B cell (primary cell): ENCODE measurements around the gene SLC22A6.
A peak's percentile ranks its signal among the peaks of the same experiment; 100 is the strongest.

ENCODE experiments used
- EZH2 ChIP-seq: IDR thresholded peaks from 2 replicates; pipeline ENCODE4 v1.6.1; 2012; ENCODE audit warnings: borderline replicate concordance, low read depth, mild to moderate bottlenecking, moderate library complexity, low read length; ENCODE audit not compliant: insufficient read depth, poor library complexity, severe bottlenecking
- TF ChIP-seq, protein P1 (sequence below): fragments of 200-600 bp; IDR thresholded peaks from one replicate; pipeline ENCODE4 v1.8.0; 2022; ENCODE audit warnings: antibody characterized with exemption, mild to moderate bottlenecking

DNA sequence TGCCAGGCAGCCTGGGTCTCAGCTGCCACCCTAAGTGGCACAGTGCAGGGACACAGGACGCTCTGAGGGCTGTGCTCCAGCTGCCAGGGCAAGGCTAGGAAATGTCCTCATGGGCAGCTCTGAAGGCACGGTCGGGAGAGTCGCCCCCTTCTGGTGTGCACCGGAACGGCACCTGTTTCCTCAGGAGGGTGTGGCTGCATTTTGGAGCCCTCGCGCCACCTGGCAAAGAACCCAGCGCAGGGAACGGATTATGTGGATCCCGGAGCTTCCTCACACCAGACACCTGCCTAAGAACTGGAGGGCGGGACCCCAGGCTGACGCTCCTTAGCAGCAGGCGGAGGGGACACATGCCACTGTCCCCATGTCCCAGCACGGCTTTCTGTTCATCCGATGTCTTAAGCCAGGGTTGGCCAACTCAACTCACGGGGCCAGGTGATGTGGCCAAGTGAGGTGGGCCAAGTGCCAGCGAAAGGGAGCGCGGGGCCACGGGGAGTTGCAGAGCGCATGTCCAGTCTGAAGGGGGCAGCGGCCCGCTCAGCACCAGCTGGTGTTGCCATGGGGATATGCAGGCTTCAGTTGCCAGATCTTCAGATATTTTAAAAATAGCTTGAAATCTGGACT is 36.0 kb upstream of the SLC22A6 start:
- TF ChIP-seq, protein P1, sequence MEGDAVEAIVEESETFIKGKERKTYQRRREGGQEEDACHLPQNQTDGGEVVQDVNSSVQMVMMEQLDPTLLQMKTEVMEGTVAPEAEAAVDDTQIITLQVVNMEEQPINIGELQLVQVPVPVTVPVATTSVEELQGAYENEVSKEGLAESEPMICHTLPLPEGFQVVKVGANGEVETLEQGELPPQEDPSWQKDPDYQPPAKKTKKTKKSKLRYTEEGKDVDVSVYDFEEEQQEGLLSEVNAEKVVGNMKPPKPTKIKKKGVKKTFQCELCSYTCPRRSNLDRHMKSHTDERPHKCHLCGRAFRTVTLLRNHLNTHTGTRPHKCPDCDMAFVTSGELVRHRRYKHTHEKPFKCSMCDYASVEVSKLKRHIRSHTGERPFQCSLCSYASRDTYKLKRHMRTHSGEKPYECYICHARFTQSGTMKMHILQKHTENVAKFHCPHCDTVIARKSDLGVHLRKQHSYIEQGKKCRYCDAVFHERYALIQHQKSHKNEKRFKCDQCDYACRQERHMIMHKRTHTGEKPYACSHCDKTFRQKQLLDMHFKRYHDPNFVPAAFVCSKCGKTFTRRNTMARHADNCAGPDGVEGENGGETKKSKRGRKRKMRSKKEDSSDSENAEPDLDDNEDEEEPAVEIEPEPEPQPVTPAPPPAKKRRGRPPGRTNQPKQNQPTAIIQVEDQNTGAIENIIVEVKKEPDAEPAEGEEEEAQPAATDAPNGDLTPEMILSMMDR, result peak; percentile 23
- no peak for TF ChIP-seq EZH2
